ENCODE results near the gene IL1RL2.

Gene IL1RL2

DNA sequence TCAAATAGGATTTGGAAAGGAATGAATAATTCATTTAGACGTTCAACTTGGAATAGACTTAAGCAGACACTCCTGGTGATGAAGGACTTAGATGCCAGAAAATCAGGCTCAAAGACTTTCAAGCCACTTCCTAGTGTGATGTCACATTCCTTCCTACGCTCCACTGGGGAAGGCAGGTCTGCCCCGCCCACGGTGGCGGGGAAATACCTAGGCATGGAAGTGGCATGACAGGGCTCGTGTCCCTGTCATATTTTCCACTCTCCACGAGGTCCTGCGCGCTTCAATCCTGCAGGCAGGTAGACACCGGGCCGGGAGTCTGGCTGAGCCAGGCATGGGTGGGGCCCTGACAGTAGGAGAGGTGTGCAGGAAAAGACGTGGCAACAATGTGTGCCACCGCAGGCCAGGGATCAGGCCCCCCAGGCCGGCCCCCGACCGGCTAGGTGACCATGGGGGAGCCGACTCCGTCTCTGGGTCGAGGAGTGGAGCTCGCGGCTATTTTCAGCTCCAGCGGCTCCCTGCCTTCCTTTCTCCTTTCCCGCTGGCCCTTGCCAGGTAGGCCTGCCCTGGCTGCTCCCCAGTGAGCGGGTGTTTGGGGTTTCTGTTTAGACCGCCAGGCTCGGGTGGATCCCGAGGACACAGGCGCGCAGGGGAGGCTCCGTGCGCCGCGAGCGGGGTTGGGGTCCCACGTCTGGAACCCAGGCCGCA, at the start of gene IL1RL2:
Gene IL1RL2, plus strand, starts transcription at position 233 of the 705 bp plus-strand sequence. CDS start 845 bp downstream, outside the sequence.
- DNase-seq: no peak

DNA sequence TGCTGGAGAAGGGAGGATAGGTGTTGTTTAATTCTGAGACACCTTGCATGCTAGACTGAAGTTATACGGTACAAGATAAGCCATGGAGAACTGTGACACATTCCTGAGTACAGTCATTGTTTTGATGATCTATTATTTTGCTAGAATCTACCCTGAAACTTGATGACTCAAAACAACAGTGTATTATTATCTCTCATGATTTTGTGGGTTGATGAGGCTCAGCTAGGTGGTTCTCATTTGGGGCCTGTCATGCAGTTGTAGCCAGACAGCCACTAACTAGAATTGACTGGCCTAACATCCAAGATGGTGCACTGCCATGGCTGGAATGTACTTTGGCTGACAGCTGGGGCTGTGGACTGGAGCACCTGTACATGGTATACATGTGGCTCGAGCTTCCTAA, 49.7 kb upstream of the IL1RL2 start:
- no peak for DNase-seq

DNA sequence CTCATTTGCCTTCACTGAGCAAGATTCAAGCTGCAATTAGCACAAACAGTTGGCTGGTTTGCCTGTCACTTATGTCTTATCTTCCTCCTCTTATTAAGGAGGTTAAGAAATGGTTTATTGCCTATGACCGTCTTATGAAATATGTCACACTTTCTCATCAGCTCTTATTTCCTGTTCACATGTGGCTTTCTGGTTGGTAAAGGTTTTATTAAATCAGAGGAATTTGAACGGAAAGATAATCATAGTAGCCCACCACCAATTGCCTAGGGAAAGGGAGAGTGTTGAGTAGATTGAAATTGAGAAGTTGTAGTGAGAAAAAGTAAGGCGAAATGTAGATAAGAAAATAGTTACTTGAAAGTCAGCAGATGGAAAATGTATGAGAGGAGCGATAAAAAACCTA, 48.5 kb upstream of the IL1RL2 start:
- DNase-seq: no peak

DNA sequence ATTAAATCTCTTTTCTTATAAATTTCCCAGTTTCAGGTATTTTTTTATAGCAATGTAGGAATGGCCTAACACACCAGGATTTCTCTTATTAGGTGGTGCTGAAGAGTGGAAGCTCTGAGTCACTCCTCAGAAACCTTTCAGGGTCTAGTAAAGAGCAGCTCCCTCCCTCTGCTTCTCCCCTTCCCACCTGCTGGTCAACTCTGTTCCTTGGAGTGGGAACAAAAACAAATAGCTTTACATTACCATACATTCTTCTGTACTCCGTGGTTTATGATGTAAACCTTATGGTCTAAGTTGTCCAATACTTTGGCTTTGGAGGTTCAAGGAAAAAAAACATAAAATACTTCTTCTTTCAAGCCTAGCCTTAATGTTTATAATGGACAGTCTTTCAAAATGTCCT, 47.0 kb upstream of the IL1RL2 start:
- DNase-seq: no peak

DNA sequence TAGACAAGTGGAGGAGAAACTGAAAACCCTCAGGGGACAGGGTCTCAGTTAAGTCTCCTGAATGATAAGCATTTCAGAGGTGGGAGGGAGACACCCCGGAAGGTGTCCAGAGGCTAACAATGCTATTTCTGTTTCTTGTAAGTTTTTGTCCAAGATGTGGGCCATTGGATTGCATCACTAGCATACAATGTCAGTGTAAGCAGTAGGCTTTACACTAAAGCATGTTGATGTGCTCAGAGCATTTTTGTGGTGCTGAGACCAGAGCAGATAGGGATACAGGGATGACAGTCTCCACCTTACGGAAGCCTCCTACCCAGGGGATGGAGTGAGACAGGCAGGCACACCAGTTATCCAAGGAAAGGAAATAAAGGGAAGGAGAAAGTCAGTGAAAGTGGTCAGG, 46.4 kb upstream of the IL1RL2 start:
- no peak for DNase-seq

- no peak for DNase-seq
Observed at GRCh38 chr2:102141011-102141943, 45.5 kb upstream of the IL1RL2 start.

GRCh38 chr2:102141970-102142828, 44.6 kb upstream of the IL1RL2 start, which contains the start of gene IL1R1:
IL1R1 (plus strand) TSS chr2:102142746; CDS start chr2:102157725, 14,979 bp downstream.
- DNase-seq: no peak

DNA sequence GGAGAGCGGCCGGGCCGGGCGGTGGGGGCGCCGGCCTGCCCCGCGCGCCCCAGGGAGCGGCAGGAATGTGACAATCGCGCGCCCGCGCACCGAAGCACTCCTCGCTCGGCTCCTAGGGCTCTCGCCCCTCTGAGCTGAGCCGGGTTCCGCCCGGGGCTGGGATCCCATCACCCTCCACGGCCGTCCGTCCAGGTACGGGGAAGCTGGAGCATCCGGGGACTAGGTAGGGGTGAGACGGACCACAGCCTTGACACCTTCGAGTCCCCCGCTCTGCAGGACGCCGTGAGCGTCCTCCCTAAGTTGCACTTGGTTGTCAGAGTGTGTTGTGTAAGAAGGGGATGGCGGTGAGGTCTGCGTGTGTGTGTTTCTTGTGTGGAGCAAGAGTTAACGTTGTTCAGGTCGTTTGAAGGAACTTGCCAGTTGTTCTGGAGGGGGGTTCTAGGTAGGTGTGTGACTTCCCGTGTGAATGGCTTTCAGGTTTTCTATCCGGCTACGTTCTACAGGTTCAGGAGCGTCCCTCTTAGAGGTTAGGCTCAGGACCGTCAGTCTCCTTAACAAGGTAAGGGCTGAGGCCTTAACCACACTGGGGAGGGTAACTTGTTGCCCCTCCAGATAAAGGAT, 43.9 kb upstream of the IL1RL2 start:
- no peak for DNase-seq

- no peak for DNase-seq
Observed at GRCh38 chr2:102143450-102143985, 43.3 kb upstream of the IL1RL2 start.

DNA sequence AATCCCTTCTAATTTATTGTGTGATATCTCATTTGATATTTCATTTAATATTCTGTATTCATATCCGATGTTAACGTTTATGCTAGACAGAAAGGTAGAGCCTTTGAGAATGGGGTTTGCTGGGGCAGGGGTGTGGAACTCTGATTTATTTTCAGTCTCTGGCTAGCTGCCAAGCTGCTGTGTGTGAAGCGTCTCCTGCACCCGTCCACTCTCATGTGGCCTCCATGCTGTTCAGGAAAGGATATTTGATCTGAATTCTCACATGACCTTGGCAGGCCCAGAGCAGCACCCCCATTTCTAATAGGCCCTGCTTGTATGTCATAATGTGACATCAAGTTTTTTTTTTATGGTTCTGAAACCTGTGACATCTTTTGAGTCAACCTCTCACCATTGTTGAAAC, 42.7 kb upstream of the IL1RL2 start:
- DNase-seq: no peak

DNA sequence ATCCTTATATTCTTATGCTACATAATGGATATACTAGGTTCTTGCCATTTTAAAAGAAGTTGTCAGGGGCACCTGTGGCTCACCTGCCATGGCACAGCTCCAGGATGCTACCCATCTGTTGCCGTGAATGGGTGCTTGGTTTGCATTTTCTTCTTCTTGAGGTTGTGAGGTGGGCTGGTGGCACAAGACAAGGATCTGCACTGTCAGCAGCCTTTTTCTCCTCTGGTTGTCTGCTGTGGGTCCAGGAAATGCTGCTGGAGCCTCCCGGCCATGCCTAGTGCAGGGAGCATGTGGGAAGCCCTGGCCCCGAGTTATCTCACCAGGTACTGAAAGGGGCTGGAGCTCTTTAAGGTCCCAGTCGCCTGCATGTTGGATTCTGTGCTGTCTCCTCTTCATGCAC, 41.7 kb upstream of the IL1RL2 start:
- DNase-seq: no peak

GRCh38 chr2:102145934-102146333, 40.9 kb upstream of the IL1RL2 start:
- DNase-seq: no peak

- no peak for DNase-seq
Observed at GRCh38 chr2:102147935-102148334, 38.9 kb upstream of the IL1RL2 start.

DNA sequence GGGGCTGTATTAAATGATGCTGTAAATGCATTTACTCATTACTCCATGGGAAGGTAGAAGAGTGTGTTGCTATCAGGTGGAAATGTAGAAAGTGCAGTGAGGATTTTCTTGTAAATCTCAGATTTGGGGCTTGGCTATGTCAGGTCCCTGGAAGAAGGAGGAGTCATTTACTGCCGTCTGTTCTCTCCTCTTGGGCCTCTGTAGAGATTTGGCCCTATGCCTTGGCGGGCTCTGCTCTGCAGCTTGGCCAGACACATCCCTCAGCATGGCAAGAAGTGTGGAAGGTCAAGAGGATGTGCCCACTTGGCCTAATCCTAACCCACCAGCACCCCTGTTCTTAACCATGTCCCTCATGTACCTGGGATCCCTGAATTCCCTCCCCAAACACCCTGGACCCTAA, 37.6 kb upstream of the IL1RL2 start:
- DNase-seq: no peak

- no peak for DNase-seq
Observed at GRCh38 chr2:102149644-102150455, 37.0 kb upstream of the IL1RL2 start.

DNA sequence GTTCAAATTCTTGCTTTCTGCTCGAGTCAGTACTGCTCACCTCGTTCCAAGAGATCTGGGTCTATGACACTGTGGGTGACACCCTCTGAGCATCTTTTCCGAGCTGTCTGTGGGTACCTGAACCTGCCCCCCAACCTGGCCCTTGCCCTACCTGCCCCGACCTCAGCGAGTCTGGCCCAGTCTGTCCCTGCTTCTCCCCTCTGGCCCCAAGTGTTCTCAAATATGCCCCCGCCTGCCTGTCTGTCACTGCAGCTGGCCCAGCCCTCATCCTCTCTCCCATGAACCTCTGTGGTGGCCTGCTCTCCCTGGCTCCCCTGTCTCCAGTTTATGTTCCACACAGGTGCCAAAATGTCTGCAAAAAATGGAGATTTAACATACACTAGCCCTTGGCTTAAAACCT, 32.5 kb upstream of the IL1RL2 start:
- DNase-seq: no peak

- no peak for DNase-seq
Observed at GRCh38 chr2:102154946-102155702, 31.7 kb upstream of the IL1RL2 start.

DNA sequence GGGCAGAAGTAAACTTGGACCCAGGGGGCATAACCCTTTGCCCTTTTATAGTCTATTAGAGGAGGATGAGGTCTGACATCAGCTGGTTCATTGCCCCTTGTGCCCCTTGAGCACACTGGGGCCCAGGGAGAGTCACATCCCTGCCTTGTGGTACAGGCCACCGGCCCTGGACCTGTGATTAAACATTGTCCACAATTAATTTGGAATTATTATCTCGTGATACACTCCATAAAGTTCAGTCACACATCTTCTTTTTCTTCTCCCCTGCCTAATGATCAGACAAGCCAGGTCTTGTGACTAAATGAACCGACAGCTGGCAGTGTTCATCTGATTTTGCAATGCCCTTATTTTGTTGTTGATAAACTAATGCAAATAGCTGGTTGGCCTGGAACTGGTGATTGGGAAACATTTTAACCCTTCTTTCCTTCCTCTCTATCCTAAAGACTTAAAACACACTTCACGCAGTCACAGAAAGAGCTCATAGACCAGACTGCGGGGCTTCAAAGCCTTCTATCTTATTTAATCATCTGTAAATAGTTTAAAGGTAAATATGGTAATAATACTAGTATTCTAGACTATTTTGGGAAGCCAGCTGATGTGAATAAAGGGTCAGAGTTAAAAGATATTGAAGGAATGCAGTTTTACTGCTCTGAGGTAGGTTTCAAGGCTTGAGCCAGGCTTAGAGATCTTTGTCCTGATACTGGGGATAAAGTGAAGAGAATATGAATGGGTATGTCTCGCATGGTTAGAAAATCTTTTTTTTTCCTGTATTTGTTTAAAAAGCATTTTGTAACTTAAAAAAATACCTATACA, 30.9 kb upstream of the IL1RL2 start:
- no peak for DNase-seq

GRCh38 chr2:102158011-102158755, 28.6 kb upstream of the IL1RL2 start:
- no peak for DNase-seq
